HG03103 (cell line): Measurements from ENCODE around the gene PAIP2.

Experiments used
- ATAC-seq: cut with Tn5 transposase; IDR thresholded peaks from one replicate; pipeline ENCODE4 v1.9.1; 2021; ENCODE audit warnings: low read depth; ENCODE audit not compliant: unreplicated experiment

PAIP2 gene

DNA sequence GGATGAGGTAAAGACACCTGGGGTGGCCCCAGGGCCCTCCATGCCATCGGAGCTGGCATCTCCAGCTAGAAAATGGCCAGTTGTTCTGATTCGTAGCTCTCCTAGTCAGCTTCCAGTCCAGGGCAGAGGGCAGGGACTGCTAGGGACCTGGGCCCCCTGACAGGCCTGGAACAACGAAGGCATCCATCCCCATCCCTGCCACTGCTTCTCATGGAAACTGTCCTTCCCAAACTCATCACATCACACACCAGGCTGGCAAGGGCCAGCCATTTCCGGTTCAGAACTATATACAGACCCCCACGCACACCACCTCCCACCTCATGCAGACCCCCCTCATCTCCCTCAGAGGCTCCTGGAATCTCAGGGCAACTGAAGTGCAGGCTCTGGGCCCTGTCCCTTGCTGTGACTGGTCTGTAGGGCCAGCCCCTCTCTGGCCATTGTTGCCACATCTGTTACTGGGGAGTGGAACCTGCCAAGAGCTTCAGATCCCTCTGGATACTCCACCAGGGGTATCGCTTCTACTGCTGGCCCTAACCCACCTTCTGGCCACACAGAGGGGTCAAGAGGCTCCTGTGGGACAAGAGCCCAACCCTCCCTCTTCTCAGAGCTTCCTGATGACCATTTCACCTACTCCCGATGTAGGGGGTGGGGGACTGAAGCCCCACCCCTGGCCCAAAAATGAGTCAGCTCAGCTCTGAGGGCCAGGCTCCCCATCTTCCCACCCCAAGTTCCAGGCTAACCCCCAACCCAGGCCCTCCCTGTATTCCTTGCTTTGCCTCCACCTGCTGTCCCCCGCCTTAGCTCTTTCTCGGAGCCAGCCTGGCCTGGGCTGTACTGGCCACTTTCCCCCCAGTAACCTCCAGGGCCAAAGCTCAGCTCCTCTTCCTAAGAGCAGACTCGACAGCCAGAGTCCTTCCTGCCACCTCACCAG lies 49.2 kb downstream of the PAIP2 start:
- ATAC-seq = no peak

DNA sequence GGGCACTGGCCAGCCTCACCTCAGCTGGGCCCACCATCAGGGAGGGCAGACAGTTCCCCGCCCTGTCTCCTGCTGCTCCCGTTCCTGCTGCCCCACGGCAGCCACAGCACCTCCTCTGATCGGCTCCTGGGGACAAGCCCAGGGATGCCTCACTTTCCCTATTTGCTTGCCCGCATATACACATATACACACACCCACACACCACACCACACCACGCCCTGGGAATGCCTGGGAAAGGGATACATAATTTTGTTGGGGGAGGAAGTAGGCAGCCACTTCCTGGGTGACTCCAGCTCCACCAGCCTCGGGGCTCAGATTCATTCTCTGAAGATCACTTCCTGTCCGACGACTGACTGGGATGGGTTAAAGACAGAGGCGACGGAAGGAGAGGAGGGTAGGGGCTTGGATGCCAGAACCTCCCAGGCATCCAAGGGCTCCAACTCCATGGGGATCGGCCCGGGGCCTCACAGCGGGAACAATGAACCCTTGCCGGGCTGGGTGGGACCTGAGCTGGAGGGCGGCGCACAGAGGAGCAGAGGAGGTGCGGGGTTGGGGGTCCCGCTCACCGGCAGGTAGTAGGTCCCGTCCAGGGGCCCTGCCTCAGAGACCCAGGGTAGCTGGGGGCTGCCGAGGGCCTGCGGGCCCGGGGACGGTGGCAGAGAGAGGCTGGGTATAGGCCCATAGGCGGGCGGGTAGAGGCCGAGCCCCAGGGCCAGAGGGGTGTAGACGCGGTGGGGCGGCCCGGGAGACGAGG lies 50.1 kb downstream of the PAIP2 start:
- ATAC-seq = no peak

DNA sequence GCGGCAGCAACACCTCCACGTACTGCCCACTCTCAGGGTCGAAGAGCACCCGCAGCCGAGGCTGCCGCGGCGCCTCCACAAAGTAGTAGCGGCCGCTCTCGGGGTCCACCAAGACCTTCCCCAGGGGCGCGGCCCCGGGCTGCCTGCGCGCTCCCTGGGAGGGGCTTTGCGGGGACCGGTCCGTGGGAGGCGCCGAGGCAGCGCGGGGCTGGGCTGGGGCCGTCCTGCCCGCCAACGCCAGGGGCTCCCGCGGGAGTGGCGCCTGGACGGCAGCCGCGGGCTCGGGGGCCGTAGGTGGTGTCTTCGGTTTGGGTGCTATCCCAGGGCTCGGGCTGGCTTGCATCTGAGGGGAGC lies 50.6 kb downstream of the PAIP2 start:
- ATAC-seq = peak; percentile 16

DNA sequence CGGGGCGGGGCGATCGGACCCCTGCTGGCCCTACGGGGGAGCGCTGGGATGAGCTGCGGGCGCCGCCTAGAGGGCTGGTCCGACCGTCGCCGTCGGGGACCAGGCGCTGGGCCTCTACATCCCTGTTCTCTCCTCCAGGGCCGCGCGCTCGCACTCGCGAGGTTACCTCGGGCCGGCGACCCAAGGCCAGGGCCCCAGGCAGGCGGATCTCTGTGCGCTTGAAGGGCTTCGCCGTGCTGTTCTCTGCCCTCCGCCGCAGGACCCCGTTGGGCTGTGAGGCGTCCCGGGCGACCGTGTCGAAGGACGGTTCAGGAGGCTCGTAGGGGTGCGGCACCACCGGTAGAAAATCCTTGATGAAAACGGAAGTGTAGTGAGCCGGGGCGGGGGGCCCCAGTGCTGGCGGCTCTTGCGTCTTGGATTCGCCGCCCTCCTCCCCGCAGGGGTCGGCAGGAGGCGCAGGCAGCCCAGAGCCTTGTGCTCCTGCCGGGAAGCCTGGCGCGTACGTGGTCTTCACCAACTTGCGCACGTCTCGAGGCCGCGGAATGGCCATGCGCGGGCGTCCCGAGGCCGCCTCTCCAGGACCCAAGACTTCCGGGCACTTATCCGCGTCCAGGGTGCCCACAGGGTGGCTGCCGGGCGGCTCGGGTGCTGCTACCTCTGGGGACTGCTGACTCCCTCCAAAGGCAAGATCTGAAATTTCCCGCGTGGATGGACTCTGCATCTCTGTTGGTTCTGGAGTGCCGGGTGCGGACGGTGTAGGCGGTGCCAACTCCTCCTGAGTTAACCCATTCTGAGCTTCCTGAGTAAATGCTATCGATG lies 51.2 kb downstream of the PAIP2 start:
- ATAC-seq = peak; percentile 48

DNA sequence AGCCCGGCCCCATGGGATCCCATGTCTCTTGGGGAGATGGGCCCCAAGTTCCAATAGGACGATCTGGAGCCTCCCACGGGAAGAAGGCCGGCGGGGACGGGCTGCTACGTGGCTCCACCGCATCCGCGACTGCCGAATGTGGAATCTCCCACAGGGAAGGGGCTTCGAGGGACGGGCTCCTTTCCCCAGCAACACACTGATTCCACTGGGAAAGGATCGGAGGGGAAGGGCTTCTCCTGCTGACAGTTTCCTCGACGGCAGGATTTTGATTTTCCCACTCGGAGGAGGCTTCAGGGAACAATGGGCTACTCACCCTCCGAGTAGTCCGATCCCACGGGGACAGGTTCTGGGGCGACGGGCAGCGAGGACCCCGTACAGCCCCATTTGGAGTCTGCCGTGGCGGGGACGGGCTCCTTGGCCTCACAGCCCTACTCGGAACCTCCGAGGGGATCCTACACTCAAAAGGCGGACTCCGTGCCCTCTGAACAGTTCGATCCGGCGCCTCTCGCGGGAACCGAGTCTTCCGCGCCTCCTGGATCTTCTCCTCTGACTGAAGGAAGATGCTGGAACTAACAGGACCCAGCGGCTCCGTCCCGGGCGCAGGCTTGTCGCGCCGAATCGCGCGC lies 52.0 kb downstream of the PAIP2 start:
- no peak for ATAC-seq

DNA sequence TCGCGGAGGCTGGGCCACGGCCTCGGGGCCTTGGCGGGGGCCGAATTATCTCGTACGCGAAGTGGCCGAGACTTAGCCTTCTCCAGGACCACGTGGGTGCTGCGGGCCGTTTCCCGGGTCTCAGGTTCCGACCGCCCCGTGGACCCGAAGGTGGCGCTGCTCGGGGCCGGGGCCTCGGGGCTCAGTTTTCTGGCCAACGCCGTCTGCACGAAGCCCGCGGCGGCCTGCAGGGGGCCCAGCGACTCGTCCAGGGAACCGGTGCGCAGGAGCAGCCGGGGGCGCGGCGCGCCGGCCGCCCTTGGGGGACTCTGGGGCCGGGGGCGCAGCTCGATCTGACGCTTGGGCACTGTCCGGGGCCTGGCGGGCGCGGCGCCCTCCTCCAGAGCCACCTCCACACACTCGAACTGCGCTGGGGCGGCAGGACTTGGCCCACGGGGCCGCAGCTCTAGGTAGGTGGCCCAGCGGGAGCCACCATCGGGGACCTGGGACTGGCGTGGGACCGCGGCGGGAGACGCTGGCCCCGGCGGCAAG lies 52.5 kb downstream of the PAIP2 start:
- no peak for ATAC-seq

DNA sequence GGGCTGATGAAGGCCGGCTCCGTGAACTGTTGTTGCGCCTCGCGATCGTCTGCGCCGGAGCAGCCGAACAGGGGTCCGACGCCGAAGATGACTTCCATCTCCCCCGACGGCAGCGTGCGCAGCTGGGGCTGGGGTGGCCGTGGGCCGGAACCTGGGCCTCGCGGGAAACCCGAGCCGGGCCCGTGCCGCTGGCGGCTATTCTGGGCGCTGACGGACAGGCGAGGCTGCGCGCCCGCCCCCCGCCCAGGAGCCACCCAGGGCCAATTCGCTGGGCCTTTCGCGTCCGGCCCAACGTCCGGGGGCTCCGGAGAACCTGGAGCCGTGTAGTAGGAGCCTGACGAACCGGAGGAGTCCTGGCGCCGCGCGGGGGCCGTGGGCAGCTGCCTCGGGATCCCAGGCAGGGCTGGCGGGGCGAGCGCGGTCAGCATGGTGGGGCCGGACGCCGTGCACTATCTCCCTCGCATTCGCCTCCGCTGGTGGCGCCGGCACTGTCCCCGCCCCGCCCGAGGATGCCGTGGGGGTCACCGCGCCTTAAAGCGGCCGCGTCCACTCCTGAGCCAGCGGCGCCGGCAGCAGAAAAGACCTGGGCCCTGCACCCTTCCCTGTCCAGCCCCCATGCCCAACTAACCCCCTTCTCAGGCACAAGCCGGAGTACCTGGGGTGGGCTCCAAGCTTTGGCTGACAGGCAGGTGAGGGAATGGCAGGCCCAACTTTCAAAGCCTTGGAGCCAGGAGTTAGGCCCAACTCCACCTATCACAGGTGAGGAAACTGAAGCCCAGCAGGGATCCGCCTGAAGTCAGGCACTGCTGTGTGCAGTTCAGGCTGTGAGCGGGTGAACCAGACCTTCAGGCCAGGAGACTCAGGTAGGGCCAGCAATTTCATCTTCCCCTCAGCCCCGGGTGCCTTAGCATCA lies 53.3 kb downstream of the PAIP2 start, which contains the start of gene PROB1:
TSS of gene PROB1 (minus strand) at position 451 of the 913 bp plus-strand sequence. CDS start at position 428, 23 bp downstream.
- no peak for ATAC-seq

DNA sequence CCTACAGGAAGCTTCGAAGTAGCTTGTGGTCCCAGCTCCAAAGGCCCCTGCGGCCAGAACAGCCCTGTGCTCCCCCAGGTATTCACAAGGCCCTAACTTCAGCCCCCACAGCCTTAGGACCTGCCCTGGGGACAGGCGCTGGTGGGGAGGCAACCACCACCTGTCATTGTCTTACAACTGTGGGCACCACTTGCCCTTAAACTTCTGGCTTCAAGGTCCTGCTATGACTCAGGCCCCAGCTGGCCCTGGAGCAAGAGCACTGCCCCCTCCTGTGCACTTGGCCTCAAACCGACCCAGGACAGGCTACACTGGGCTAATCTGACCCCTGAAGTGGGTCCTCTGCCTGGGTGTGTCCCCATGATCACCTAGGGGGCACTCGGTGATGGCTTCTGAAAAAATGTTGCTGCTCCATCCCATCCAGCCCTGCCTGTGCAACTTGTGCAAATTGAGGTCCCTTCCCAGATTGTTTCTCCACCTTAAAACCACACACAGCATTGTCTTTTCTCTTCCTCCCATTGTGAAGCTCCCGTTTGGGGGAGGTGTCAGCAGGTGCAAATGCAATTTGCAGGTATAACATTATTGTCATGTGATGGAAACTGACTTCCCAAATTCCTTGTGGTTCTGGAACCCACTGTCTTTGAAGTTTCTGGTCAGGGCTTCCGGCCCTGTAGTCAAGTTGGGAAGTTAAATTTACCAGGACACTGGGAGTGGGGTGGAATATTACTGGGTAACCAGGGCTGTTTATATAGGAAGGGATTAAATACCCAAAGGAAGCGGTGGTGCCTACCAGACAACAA lies 54.4 kb downstream of the PAIP2 start:
- ATAC-seq = no peak

DNA sequence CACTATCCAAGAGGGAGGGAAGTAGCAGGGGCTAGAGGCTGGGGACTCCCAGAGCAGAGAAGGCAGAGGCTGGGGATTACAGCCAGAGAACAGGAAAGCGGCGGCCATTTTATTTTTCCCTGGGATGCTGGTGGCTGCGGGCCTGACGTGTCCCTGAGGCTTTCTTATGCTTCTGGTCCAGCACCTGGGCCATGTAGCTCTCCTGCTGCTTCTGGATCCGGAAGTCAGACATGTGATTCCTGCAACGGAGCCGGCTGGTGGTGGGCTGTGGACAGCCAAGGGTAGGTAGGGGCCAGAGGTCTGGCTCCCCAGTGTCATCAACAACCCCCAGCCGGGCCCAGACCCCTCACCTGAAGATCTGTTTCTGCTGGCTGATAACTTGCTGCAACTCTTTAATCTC lies 55.0 kb downstream of the PAIP2 start:
- ATAC-seq = no peak

DNA sequence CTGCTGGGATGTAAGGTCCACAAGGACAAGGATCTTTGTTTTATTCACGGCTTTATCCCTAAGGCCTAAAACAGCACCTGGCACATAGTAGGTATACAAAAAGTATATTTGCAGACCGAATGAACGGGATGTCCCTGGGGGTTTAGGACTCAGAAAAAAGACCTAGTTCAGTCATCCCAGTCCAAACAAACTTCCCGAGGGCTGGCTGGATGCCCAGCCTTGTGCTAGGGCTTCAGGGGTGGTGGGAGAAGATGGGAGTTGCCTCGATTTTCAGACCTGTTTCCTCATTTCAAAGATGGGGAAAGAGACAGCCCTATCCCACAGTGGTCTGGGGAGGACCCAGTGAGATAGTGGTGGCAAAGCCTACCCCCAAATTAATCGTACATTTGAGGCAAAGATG lies 56.3 kb downstream of the PAIP2 start:
- ATAC-seq = no peak

DNA sequence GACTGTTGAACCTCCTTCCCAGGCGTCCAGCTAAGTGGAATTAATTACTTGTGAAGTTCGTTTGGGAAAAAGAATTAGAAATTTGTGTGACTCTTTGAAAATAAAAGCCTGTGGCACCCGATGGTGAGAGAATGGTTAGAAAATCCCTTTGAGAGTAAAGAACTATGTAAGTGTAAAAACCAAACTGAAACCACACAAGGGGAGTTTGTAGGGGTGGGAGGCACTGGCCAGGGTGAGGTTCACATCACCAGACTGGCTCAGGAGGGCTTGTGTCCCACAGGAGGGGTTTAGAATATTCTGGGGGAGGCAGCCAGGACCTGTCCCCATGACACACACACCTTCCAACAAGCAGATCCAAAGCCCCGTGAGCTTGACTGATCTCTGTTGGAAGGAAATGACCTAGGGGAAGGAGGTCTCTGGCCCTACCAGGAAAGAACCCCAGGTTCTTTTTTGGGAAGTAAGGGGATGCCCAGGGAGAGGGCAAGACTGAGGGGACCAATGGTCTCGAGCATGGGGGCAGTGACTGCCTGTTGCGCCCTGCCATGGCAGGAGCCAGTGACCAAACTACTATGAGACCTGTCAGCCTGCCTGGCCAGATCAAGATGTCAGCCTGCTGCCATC lies 58.0 kb downstream of the PAIP2 start:
- ATAC-seq = no peak

DNA sequence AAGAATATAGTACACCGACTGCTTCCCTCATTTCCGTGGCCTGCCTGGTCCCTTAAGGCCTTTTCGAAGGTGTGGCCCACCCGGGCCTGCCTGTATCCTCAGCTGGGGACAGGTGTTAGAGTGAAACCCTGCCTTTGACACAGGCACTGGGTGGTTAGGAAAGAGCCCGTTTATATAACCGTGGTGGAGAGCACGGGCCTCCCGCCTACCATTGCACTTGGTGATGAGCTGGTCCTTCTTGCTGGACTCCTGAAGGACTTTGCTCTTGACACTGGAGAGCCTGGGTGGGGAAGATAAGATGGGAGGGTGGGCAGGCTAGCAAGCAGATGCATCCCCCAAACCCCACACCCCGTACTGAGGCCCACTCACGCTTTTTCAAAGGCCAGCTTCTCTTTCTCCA lies 59.9 kb downstream of the PAIP2 start:
- no peak for ATAC-seq

DNA sequence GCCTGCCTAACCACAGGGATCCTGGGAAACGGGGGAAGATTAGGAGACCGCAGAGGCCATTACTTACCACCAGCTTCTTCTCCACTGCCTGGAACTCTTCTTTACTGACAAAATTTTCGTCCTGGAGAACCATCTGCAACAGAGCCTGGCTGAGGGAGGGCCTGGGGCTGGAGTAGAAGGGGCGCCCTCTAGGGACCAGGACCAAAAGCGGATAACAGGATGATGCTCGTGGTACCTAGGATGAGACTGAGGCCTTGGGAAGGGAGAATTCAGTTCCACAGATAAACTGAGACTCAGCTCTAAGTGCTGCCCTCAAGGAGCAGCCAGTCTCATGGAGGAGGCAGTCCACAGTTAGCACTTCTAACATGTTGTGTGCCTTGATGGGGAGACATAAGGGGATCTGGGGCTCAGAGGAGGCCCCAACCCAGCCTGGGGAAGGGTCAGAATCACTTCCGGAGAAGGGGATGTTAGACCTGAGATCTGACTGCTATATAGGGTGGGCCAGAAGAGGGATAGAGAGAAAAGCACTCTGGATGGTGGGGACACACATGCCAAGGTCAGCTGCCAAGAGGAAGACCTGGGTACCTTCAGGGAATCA lies 61.0 kb downstream of the PAIP2 start:
- ATAC-seq = no peak

DNA sequence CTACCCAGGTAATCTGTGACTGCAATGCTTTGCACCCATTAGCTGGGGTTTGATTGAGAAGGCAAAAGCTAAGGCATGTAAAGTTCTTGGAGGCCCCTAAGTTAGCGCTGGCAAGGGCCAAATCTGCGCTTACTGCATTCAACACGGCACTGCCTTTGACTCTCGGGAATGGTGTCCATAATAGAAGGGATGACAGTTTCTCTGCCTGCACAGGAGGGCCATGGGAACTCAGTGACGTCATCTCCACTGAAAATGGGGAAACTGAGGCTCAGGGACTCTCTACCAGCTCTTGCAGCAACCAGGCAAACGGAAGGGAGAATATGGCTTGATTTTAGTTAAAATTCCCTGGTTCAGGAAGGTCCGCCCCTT lies 61.7 kb downstream of the PAIP2 start:
- no peak for ATAC-seq

DNA sequence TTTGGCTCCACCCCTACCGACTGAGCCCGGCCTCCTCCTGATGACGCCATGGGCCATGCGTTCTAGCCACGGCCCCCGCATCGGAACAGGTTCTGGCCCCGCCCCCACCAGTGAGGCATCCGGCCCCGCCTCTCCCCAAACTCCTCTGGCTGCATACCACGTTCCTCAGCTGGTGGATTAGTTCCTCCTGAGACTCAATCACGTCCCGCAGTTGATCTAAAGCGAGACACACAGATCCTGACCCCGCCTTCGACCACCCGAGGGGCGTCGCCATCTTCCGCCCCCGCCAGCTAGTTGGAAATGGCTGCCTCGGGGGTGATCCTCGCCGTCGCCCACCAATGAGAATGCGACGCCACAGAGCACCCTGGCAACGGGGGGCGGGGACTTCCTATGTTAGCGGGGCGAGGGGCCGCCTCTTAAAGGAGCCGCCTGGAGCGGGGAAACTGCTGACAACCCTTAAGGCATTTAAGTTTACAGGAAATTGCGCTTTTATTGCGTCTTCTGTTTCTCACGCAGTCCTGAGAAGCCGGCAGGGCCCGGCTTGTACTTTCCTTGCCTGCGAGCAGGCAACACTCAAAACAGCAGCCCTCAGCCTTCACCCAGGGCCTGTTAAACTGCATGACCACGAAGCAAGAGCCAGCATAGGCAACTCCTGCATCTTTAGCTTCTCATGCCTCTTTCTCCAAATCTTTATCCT lies 62.3 kb downstream of the PAIP2 start, which contains the start of gene SPATA24:
TSS of gene SPATA24 (minus strand) at position 303 of the 697 bp plus-strand sequence. CDS start at position 274, 29 bp downstream.
- ATAC-seq = peak; percentile 81

DNA sequence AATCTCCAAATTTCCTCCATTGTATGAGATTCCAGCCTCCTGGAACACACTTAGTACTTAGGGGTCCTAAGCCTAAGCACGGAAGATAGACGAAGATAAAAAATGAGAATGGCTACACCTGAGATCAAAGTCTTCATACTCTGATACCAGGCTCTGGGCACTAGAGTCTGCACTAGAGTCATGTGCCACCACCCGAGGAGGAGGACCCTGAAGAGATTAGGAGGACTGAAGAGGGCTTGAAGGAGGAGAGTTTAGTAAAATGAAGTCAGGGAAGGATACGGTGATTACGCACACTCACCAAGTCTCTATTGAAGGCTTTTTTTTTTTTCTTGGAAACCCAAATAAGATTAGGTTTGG lies 62.8 kb downstream of the PAIP2 start:
- no peak for ATAC-seq

DNA sequence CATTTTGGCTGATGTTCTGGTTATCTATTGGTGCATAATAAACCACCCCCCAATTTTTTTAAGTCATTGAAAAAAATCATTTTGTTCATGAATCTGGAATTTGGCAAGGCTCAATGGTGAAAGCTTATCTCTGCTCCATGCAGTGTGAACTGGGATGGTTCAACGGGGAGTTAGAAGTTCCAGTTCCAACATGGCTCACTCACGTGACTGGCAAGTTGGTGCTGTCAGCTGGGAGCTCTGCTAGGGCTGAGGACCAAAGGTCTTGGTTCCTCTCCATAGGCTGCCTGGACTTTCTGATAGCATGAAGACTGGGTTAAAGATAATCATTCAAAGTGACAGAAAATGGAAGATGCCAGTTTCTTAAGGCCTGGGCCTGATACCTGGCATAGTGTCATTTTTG lies 65.3 kb downstream of the PAIP2 start:
- ATAC-seq = no peak
